GM12872 (cell line): ENCODE results near the gene MBD3L2B.

Source experiments
- CTCF ChIP-seq: IDR thresholded peaks from 3 replicates; pipeline ENCODE4 v1.5.1; 2011; ENCODE audit warnings: low read depth, mild to moderate bottlenecking, low read length, moderate library complexity; ENCODE audit not compliant: insufficient read depth

MBD3L2B gene

GRCh38 chr19:6997679-6998445 lies 23.4 kb downstream of the MBD3L2B start:
- no peak for TF ChIP-seq CTCF

- TF ChIP-seq CTCF, result no peak
Measured at GRCh38 chr19:6996810-6997209, 24.4 kb downstream of the MBD3L2B start.

GRCh38 chr19:6995054-6995453 lies 26.2 kb downstream of the MBD3L2B start:
- TF ChIP-seq CTCF, result no peak

GRCh38 chr19:6988257-6988656 lies 33.0 kb downstream of the MBD3L2B start:
- no peak for TF ChIP-seq CTCF

GRCh38 chr19:6987850-6988249 lies 33.4 kb downstream of the MBD3L2B start:
- TF ChIP-seq CTCF, result no peak

GRCh38 chr19:6983448-6983847 lies 37.8 kb downstream of the MBD3L2B start:
- TF ChIP-seq CTCF, result no peak

GRCh38 chr19:6979399-6979798 lies 41.8 kb downstream of the MBD3L2B start:
- no peak for TF ChIP-seq CTCF
